KMS-11 (cell line): ENCODE data around the gene ENOX1.

Source experiments
- H2AFZ ChIP-seq: fragments of 200-600 bp; sonication (generic); 2 replicates; pipeline ENCODE4 v1.6.1; 2016; ENCODE audit warnings: antibody characterized with exemption, mixed run types, low read depth
- H3K27ac ChIP-seq: fragments of 200-600 bp; sonication (generic); 2 replicates; pipeline ENCODE4 v1.6.1; 2016; ENCODE audit warnings: mild to moderate bottlenecking, mixed run types
- H3K27me3 ChIP-seq: fragments of 200-600 bp; sonication (generic); 2 replicates; pipeline ENCODE4 v1.6.1; 2017; ENCODE audit warnings: mild to moderate bottlenecking, low read depth, mixed run types, moderate library complexity; ENCODE audit not compliant: insufficient read depth
- H3K36me3 ChIP-seq: fragments of 200-600 bp; sonication (generic); 2 replicates; pipeline ENCODE4 v1.6.1; 2017; ENCODE audit warnings: mild to moderate bottlenecking, mixed run types; ENCODE audit not compliant: insufficient read depth
- H3K4me1 ChIP-seq: fragments of 200-600 bp; sonication (generic); 2 replicates; pipeline ENCODE4 v1.6.1; 2016; ENCODE audit warnings: mild to moderate bottlenecking, low read depth, mixed run types; ENCODE audit not compliant: poor library complexity, severe bottlenecking
- H3K4me2 ChIP-seq: fragments of 200-600 bp; sonication (generic); 2 replicates; pipeline ENCODE4 v1.7.0; 2016; ENCODE audit warnings: mild to moderate bottlenecking, mixed run types
- H3K4me3 ChIP-seq: fragments of 200-600 bp; sonication (generic); IDR thresholded peaks from 2 replicates; pipeline ENCODE4 v1.6.1; 2017; ENCODE audit warnings: low read depth, low read length, mixed read lengths; ENCODE audit not compliant: insufficient read depth
- H3K79me2 ChIP-seq: fragments of 200-600 bp; sonication (generic); 2 replicates; pipeline ENCODE4 v1.6.1; 2016; ENCODE audit warnings: low read depth, mixed run types; ENCODE audit not compliant: insufficient read depth
- H3K9ac ChIP-seq: fragments of 200-600 bp; sonication (generic); 2 replicates; pipeline ENCODE4 v1.6.1; 2016; ENCODE audit warnings: mild to moderate bottlenecking, mixed run types
- H4K20me1 ChIP-seq: fragments of 200-600 bp; sonication (generic); 2 replicates; pipeline ENCODE4 v1.6.1; 2016; ENCODE audit warnings: mild to moderate bottlenecking, mixed run types; ENCODE audit not compliant: insufficient read depth
- TF ChIP-seq, protein P1 (sequence below): fragments of 200-600 bp; sonication (generic); conservative IDR thresholded peaks from 2 replicates; pipeline ENCODE4 v1.6.1; 2017; ENCODE audit warnings: low read depth, mild to moderate bottlenecking, antibody characterized with exemption, low read length, moderate library complexity, mixed read lengths

ENOX1 gene

GRCh38 chr13:43203781-43204180 is 583.0 kb downstream of the ENOX1 start:
- Histone ChIP-seq H3K9ac (no peak overlapping the region), H3K4me2 (no peak overlapping the region), H3K27ac (no peak overlapping the region), H3K27me3 (no peaks in the 10 kb centered on the region), H4K20me1 (no peaks in the 10 kb centered on the region), H3K4me3 (no peak overlapping the region), H2AFZ (no peak overlapping the region), H3K4me1 (no peaks in the 10 kb centered on the region), H3K79me2 (no peaks in the 10 kb centered on the region), H3K36me3 (no peaks in the 10 kb centered on the region)
- TF ChIP-seq, protein P1, sequence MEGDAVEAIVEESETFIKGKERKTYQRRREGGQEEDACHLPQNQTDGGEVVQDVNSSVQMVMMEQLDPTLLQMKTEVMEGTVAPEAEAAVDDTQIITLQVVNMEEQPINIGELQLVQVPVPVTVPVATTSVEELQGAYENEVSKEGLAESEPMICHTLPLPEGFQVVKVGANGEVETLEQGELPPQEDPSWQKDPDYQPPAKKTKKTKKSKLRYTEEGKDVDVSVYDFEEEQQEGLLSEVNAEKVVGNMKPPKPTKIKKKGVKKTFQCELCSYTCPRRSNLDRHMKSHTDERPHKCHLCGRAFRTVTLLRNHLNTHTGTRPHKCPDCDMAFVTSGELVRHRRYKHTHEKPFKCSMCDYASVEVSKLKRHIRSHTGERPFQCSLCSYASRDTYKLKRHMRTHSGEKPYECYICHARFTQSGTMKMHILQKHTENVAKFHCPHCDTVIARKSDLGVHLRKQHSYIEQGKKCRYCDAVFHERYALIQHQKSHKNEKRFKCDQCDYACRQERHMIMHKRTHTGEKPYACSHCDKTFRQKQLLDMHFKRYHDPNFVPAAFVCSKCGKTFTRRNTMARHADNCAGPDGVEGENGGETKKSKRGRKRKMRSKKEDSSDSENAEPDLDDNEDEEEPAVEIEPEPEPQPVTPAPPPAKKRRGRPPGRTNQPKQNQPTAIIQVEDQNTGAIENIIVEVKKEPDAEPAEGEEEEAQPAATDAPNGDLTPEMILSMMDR = no peak

- Histone ChIP-seq H3K4me2 (no peak overlapping the region), H2AFZ (no peak overlapping the region), H3K4me1 (no peaks in the 10 kb centered on the region)
These were observed 586.0 kb downstream of the ENOX1 start for GRCh38 chr13:43200736-43201135.

DNA sequence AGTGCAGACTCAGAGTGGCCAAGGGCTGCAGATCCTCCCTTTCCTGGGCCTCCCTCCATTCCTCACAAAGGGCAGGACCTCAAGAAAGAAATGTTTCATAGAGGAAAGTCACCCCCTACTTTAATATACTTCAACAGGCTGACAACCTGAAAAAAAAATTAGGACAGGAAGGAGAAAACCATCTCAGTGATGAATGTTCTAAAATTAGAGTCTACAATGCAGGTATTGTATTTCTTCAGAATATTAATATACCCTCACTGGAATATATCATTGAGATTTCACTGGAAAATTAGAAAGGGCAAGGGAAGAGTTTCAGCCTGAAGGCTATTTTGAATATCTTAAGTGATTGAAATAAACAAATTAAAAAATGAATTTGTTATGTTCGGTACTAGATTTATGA is 586.5 kb downstream of the ENOX1 start:
- H3K79me2 ChIP-seq = no peaks in the 10 kb centered on the region
- TF ChIP-seq, protein P1 = no peak
- no peaks in the 10 kb centered on the region for H4K20me1 ChIP-seq

More at GRCh38 chr13:43200736-43201135, 586.0 kb downstream of the ENOX1 start:
- Histone ChIP-seq H3K36me3 (no peaks in the 10 kb centered on the region), H3K27me3 (no peaks in the 10 kb centered on the region), H3K79me2 (no peaks in the 10 kb centered on the region), H3K9ac (no peak overlapping the region), H3K4me3 (no peak overlapping the region), H4K20me1 (no peaks in the 10 kb centered on the region), H3K27ac (no peak overlapping the region)
- TF ChIP-seq, protein P1 = no peak

GRCh38 chr13:43196750-43197370 is 589.9 kb downstream of the ENOX1 start:
- Histone ChIP-seq H3K9ac (no peak overlapping the region), H3K4me2 (no peak overlapping the region), H3K4me3 (no peak overlapping the region), H3K36me3 (no peaks in the 10 kb centered on the region), H3K27me3 (no peaks in the 10 kb centered on the region), H3K4me1 (no peaks in the 10 kb centered on the region), H3K79me2 (no peaks in the 10 kb centered on the region), H2AFZ (no peak overlapping the region), H4K20me1 (no peaks in the 10 kb centered on the region), H3K27ac (no peak overlapping the region)
- TF ChIP-seq, protein P1 = no peak

More for the DNA sequence above, 586.5 kb downstream of the ENOX1 start:
- Histone ChIP-seq H3K4me2 (no peak overlapping the region), H2AFZ (no peak overlapping the region), H3K4me1 (no peaks in the 10 kb centered on the region), H3K9ac (no peak overlapping the region), H3K27ac (no peak overlapping the region), H3K27me3 (no peaks in the 10 kb centered on the region), H3K36me3 (no peaks in the 10 kb centered on the region), H3K4me3 (no peak overlapping the region)
